Vagina (tissue), 2 donors: Measurements from ENCODE around the gene ENO2. TPM values are rescaled to one million over a fixed set of nuclear protein-coding genes. Genes with fewer than 3 reads are reported as not detected.

Source experiments
- DNase-seq, 2 donors: peaks; one replicate each; pipeline ENCODE4 v3.0.0-alpha.2; 2017; ENCODE audit errors: extremely low spot score in 2 of 2
- H3K27ac ChIP-seq: fragments of 200-600 bp; sonication (generic); one replicate; pipeline ENCODE4 v1.5.1; 2019
- H3K27me3 ChIP-seq: fragments of 200-600 bp; sonication (generic); one replicate; pipeline ENCODE4 v1.5.1; 2019
- H3K36me3 ChIP-seq, 2 donors: fragments of 200-600 bp; sonication (generic); one replicate each; pipeline ENCODE4 v1.5.1; 2017 to 2019
- H3K4me1 ChIP-seq: fragments of 200-600 bp; sonication (generic); one replicate; pipeline ENCODE4 v1.5.1; 2019
- H3K4me3 ChIP-seq, 2 donors: fragments of 200-600 bp; sonication (generic); 1 replicate in 1 of 2; 2 replicates in 1 of 2; pipeline ENCODE4 v1.5.1; 2016 to 2019
- H3K9me3 ChIP-seq: fragments of 200-600 bp; sonication (generic); one replicate; pipeline ENCODE4 v1.5.1; 2019
- POLR2A ChIP-seq, 2 donors: fragments of 450-650 bp; IDR thresholded peaks; one replicate each; pipeline ENCODE4 v1.6.1; 2017; ENCODE audit warnings: antibody characterized with exemption in 2 of 2, mild to moderate bottlenecking in 2 of 2, moderate library complexity in 2 of 2
- POLR2AphosphoS5 ChIP-seq, 2 donors: sonication (generic); formaldehyde crosslinking; IDR thresholded peaks; one replicate each; pipeline ENCODE4 v1.9.0; 2017; ENCODE audit warnings: antibody characterized with exemption in 2 of 2, mild to moderate bottlenecking in 2 of 2, low read depth in 1 of 2; ENCODE audit not compliant: insufficient read depth in 1 of 2
- intact Hi-C: fragments of 100-400 bp; cut with DNase I; formaldehyde crosslinking; loops from one replicate; pipeline ENCODE4 v1.15.1; 2023
- total RNA-seq: library from RNA; depleted of rRNA; stranded (reverse); fragments of >200 nt; gene quantifications from one replicate; pipeline ENCODE4 v1.2.3, GENCODE V29; 2016
- TF ChIP-seq, protein P1 (sequence below), 3 experiments: fragments of 450-650 bp in 2 of 3; fragments of 200-600 bp in 1 of 3; sonication (generic) in 1 of 3; IDR thresholded peaks; one replicate each; pipeline ENCODE4 v1.5.1; 2017 to 2019; ENCODE audit warnings: antibody characterized with exemption in 3 of 3, mild to moderate bottlenecking in 2 of 3, moderate library complexity in 2 of 3

The ENO2 gene
- total RNA-seq, 1 donor from 2014 or later = 20.1 TPM

DNA sequence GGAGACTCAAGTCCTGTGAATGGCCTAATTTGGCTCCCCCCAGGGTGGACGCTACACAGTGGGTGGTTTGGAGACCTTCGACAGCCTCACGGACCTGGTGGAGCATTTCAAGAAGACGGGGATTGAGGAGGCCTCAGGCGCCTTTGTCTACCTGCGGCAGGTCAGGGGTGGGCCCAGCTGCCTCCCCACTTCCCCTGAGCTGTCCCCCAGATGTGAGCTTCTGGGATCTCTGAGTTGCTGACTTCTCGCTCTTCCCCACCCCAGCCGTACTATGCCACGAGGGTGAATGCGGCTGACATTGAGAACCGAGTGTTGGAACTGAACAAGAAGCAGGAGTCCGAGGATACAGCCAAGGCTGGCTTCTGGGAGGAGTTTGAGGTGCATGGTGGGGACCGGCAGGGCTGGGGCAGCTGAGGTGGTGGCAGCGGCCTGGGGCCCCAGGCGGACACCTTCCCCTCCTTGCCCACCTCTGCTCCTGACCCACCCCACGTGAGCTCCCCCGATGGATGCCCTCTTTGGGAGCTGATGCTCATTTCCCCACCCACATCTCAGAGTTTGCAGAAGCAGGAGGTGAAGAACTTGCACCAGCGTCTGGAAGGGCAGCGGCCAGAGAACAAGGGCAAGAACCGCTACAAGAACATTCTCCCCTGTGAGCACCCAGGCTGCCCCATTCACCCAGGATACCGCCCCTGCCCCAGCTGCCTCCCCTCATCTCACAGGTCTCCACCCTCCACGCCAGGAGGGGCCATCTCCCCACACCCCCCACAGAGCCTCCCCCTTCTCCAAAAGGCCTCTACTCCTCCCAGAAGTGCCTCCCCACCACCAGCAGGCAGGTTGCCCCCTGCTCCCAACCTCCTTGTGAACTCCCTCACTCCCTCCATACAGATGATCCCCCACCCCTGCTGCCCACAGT is 41.0 kb downstream of the ENO2 start:
- no peak for DNase-seq
- intact Hi-C loops = no loop called here
- Histone ChIP-seq H3K27me3 (no peaks in the 10 kb centered on the region), H3K4me1 (peaks cover 9% of the 10 kb centered on the region), H3K27ac (no peak overlapping the region), H3K9me3 (no peaks in the 10 kb centered on the region), H3K36me3 (no peaks in the 10 kb centered on the region), H3K4me3 (no peak overlapping the region)
- no peak for TF ChIP-seq POLR2A (IDR thresholded peaks at IDR 0.05)
- TF ChIP-seq, protein P1, sequence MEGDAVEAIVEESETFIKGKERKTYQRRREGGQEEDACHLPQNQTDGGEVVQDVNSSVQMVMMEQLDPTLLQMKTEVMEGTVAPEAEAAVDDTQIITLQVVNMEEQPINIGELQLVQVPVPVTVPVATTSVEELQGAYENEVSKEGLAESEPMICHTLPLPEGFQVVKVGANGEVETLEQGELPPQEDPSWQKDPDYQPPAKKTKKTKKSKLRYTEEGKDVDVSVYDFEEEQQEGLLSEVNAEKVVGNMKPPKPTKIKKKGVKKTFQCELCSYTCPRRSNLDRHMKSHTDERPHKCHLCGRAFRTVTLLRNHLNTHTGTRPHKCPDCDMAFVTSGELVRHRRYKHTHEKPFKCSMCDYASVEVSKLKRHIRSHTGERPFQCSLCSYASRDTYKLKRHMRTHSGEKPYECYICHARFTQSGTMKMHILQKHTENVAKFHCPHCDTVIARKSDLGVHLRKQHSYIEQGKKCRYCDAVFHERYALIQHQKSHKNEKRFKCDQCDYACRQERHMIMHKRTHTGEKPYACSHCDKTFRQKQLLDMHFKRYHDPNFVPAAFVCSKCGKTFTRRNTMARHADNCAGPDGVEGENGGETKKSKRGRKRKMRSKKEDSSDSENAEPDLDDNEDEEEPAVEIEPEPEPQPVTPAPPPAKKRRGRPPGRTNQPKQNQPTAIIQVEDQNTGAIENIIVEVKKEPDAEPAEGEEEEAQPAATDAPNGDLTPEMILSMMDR (IDR thresholded peaks at IDR 0.05) = no peak
- TF ChIP-seq POLR2AphosphoS5 (IDR thresholded peaks at IDR 0.05; ENCODE audit: insufficient read depth in 1 of 2, low read depth in 1 of 2) = no peak

DNA sequence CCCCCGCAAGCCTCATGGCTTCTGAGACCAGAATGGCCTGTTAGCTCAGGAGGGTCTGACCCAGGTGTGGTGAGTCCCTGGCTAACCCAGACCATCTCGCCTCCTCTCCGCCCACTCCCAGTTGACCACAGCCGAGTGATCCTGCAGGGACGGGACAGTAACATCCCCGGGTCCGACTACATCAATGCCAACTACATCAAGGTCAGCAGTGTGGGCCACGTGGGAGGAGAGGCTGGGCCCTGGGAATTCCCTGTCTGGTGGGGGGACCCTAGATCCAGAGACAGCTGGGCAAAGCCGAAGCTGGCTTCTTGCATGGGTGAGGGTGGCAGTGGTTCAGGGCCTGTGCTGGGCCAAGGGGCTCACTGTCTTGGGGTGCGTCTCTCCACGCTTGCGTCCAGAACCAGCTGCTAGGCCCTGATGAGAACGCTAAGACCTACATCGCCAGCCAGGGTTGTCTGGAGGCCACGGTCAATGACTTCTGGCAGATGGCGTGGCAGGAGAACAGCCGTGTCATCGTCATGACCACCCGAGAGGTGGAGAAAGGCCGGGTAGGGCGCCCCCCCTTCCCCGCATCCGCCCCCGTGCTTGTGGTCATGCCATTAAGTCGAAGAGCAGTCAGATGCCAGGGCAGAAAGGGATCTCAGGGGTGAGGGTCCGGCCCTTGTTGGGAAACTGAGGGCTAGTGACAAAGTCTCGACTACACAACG is 41.8 kb downstream of the ENO2 start:
- DNase-seq = no peak
- TF ChIP-seq POLR2AphosphoS5 (IDR thresholded peaks at IDR 0.05; ENCODE audit: insufficient read depth in 1 of 2, low read depth in 1 of 2) (no peak), POLR2A (IDR thresholded peaks at IDR 0.05) (no peak)
- TF ChIP-seq, protein P1 (IDR thresholded peaks at IDR 0.05) = no peak
- Histone ChIP-seq H3K27ac (no peak overlapping the region), H3K36me3 (no peaks in the 10 kb centered on the region), H3K4me1 (peaks cover 14% of the 10 kb centered on the region), H3K9me3 (no peaks in the 10 kb centered on the region), H3K27me3 (no peaks in the 10 kb centered on the region), H3K4me3 (no peak overlapping the region)
- intact Hi-C loops = no loop called here

DNA sequence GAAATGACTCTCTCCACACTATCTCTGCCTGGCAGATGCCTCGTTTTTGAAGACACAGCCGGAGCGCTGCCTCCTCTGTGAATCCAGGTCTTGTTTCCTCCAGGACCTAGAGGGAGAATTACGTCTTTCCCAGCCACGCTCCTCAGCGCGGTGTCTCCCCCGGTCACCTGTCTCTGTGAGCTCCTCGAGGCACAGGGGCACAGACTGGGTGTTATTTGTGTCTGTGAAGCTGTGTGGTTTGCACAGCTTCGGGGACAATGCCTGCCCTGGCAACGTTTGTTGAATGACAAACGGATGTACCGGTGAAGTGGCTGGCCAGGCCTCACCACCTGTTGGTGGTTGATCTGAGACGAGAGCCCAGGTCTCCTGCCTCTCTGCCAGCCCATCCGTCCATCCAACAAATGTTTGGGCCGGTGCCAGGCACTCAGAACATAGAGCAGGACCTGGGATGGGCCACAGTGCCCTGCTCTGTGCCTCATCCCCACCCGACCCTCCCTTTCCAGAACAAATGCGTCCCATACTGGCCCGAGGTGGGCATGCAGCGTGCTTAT is 42.8 kb downstream of the ENO2 start:
- DNase-seq = no peak
- no peaks in the 10 kb centered on the region for H3K36me3 ChIP-seq
- no peaks in the 10 kb centered on the region for H3K27me3 ChIP-seq
- no peak overlapping the region for H3K27ac ChIP-seq
- H3K4me3 ChIP-seq = no peak overlapping the region
- no peaks in the 10 kb centered on the region for H3K9me3 ChIP-seq
- TF ChIP-seq, protein P1 (IDR thresholded peaks at IDR 0.05) = no peak
- TF ChIP-seq POLR2AphosphoS5 (IDR thresholded peaks at IDR 0.05; ENCODE audit: insufficient read depth in 1 of 2, low read depth in 1 of 2) (no peak), POLR2A (IDR thresholded peaks at IDR 0.05) (no peak)
- intact Hi-C loops = no loop called here
- peaks cover 24% of the 10 kb centered on the region for H3K4me1 ChIP-seq

DNA sequence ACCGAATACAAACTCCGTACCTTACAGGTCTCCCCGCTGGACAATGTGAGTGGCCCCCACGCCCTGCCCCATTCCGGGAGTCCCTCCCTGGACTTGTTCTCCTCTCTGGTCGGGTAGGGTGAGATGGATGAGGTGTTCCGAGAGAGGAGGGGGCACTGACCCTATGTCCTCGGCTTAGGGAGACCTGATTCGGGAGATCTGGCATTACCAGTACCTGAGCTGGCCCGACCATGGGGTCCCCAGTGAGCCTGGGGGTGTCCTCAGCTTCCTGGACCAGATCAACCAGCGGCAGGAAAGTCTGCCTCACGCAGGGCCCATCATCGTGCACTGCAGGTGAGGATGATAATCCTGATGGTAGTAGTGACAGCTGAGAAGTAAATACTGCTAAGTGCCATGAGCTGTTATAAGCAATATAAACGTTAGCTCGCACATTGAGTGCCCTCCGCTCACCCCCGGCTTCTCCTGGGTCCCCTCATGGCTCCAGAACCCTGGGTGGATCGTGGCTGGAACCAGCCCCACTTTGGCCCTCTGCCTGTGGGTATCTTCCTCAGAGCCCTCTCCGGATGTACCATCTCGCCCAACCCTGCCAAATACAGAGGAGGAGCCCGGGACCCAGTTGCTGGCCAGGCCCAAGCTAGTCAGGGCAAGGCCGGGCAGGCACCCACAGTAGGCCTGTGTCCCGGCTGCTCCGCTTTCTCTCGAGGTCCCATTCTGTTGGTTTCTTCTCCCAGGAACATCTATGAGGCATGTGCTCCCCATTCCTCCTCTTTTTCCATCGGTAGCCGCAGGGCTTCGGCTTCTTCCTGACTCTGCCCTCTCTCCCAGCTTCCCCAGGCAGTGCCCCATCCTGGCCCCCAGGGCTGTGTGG is 43.6 kb downstream of the ENO2 start:
- TF ChIP-seq, protein P1 (IDR thresholded peaks at IDR 0.05) = no peak
- no peak for TF ChIP-seq POLR2A (IDR thresholded peaks at IDR 0.05)
- no peak for TF ChIP-seq POLR2AphosphoS5 (IDR thresholded peaks at IDR 0.05; ENCODE audit: insufficient read depth in 1 of 2, low read depth in 1 of 2)
- no peaks in the 10 kb centered on the region for H3K27me3 ChIP-seq
- intact Hi-C loops = no loop called here
- H3K4me1 ChIP-seq = peaks cover 31% of the 10 kb centered on the region
- no peaks in the 10 kb centered on the region for H3K36me3 ChIP-seq
- no peak overlapping the region for H3K4me3 ChIP-seq
- H3K27ac ChIP-seq = peak overlapping the region; percentile 46
- DNase-seq = no peak
- no peaks in the 10 kb centered on the region for H3K9me3 ChIP-seq
